ENCODE results near the gene ANAPC1. TPM values are rescaled to one million over a fixed set of nuclear protein-coding genes. Genes with fewer than 3 reads are reported as not detected.

The ANAPC1 gene
- total and polyA plus RNA-seq, 9 of the 15 experiments (the other 6 are each of a cell fraction or from before 2014, with no cell fraction given), result 14.0 to 126 (median 78.2) TPM

GRCh38 chr2:111883661-111884591, at the start of gene ANAPC1 (continued):
- TF ChIP-seq COPS2 (conservative IDR thresholded peaks at IDR 0.05), result no peak
- no peak for TF ChIP-seq MCM3 (IDR thresholded peaks at IDR 0.05)
- TF ChIP-seq ARNT (IDR thresholded peaks at IDR 0.05), result no peak
- no peak for TF ChIP-seq MAFK (IDR thresholded peaks at IDR 0.05; ENCODE audit: low read length)
- TF ChIP-seq CHCHD3 (CRISPR knock-in tag; IDR thresholded peaks at IDR 0.05), result no peak
- TF ChIP-seq PCBP2 (IDR thresholded peaks at IDR 0.05; ENCODE audit: low read depth, low read length, poor library complexity, severe bottlenecking), result no peak
- TF ChIP-seq EP300 (IDR thresholded peaks at IDR 0.05; ENCODE audit: low read length), result no peak
- TF ChIP-seq MXI1 (IDR thresholded peaks at IDR 0.05; ENCODE audit: low read depth, low read length), result peak; percentile 44
- peak; percentile 93 for TF ChIP-seq ZFX (CRISPR knock-in tag; IDR thresholded peaks at IDR 0.05)
- TF ChIP-seq THAP12 (CRISPR knock-in tag; IDR thresholded peaks at IDR 0.05), result peak; percentile 53; the same call in 1 of the 2 replicates
- no peak for TF ChIP-seq NR2C1 (IDR thresholded peaks at IDR 0.05)
- TF ChIP-seq NR2C1 (tag; IDR thresholded peaks at IDR 0.05), result no peak
- TF ChIP-seq HBP1 (CRISPR knock-in tag; IDR thresholded peaks at IDR 0.05), result 0 out of 2 replicates have a peak, but pooled peaks have one; percentile 33
- no peak for TF ChIP-seq ARHGAP35 (IDR thresholded peaks at IDR 0.05; ENCODE audit: partially characterized antibody)
- no peak for TF ChIP-seq ETS2 (tag; IDR thresholded peaks at IDR 0.05; ENCODE audit: borderline replicate concordance, poor library complexity, severe bottlenecking)
- TF ChIP-seq, protein P1, sequence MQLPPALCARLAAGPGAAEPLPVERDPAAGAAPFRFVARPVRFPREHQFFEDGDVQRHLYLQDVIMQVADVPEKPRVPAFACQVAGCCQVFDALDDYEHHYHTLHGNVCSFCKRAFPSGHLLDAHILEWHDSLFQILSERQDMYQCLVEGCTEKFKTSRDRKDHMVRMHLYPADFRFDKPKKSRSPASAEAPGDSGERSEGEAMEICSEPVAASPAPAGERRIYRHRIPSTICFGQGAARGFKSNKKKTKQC (CRISPR knock-in tag; IDR thresholded peaks at IDR 0.05), result no peak
- TF ChIP-seq ZNF239 (CRISPR knock-in tag; IDR thresholded peaks at IDR 0.05), result no peak
- TF ChIP-seq, protein P2, sequence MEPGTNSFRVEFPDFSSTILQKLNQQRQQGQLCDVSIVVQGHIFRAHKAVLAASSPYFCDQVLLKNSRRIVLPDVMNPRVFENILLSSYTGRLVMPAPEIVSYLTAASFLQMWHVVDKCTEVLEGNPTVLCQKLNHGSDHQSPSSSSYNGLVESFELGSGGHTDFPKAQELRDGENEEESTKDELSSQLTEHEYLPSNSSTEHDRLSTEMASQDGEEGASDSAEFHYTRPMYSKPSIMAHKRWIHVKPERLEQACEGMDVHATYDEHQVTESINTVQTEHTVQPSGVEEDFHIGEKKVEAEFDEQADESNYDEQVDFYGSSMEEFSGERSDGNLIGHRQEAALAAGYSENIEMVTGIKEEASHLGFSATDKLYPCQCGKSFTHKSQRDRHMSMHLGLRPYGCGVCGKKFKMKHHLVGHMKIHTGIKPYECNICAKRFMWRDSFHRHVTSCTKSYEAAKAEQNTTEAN (CRISPR knock-in tag; IDR thresholded peaks at IDR 0.05), result no peak
- TF ChIP-seq ZZZ3 (IDR thresholded peaks at IDR 0.05), result no peak
- TF ChIP-seq CBX8 (IDR thresholded peaks at IDR 0.05; ENCODE audit: borderline replicate concordance, extremely low read depth, low read depth, low read length, poor library complexity, severe bottlenecking), result no peak
- TF ChIP-seq ZNF24 (IDR thresholded peaks at IDR 0.05), result no peak
- TF ChIP-seq, protein P3, sequence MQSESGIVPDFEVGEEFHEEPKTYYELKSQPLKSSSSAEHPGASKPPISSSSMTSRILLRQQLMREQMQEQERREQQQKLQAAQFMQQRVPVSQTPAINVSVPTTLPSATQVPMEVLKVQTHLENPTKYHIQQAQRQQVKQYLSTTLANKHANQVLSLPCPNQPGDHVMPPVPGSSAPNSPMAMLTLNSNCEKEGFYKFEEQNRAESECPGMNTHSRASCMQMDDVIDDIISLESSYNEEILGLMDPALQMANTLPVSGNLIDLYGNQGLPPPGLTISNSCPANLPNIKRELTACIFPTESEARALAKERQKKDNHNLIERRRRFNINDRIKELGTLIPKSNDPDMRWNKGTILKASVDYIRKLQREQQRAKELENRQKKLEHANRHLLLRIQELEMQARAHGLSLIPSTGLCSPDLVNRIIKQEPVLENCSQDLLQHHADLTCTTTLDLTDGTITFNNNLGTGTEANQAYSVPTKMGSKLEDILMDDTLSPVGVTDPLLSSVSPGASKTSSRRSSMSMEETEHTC (IDR thresholded peaks at IDR 0.05), result no peak

All from K562 (cell line).